ENCODE measurements around the gene MAP2K5.

The MAP2K5 gene

GRCh38 chr15:67792250-67792942 lies 249.9 kb downstream of the MAP2K5 start (continued):
- peak; percentile 40; the same call in 1 of the 2 replicates for TF ChIP-seq ZBTB11 (tag by site-specific recombination; conservative IDR thresholded peaks at IDR 0.05; ENCODE audit: low read depth)
- TF ChIP-seq ZNF10 (tag by site-specific recombination; IDR thresholded peaks at IDR 0.05), result peak; percentile 87
- peak; percentile 77; the same call in 1 of the 2 replicates for TF ChIP-seq KLF7 (tag by site-specific recombination; IDR thresholded peaks at IDR 0.05; ENCODE audit: borderline replicate concordance)
- no peak for TF ChIP-seq ZBTB26 (tag by site-specific recombination; optimal IDR thresholded peaks at IDR 0.05)
- TF ChIP-seq REPIN1 (tag by site-specific recombination; IDR thresholded peaks at IDR 0.05; ENCODE audit: low read depth), result no peak
- TF ChIP-seq ZNF473 (tag by site-specific recombination; IDR thresholded peaks at IDR 0.05), result no peak
- TF ChIP-seq PRDM1 (tag by site-specific recombination; IDR thresholded peaks at IDR 0.05), result no peak; the same call in 1 of the 2 replicates
- TF ChIP-seq ZNF626 (tag by site-specific recombination; IDR thresholded peaks at IDR 0.05), result peak; percentile 73; the same call in 1 of the 2 replicates
- TF ChIP-seq ZNF16 (tag by site-specific recombination; IDR thresholded peaks at IDR 0.05; ENCODE audit: low read depth), result no peak
- peak; percentile 73 for TF ChIP-seq ZSCAN4 (tag by site-specific recombination; IDR thresholded peaks at IDR 0.05)
- peak; percentile 84 for TF ChIP-seq ZNF449 (tag by site-specific recombination; IDR thresholded peaks at IDR 0.05)
- no peak for TF ChIP-seq RBAK (tag by site-specific recombination; IDR thresholded peaks at IDR 0.05)
- TF ChIP-seq SP2 (tag by site-specific recombination; IDR thresholded peaks at IDR 0.05), result peak; percentile 53
- TF ChIP-seq ZNF596 (tag by site-specific recombination; IDR thresholded peaks at IDR 0.05), result peak; percentile 76; the same call in 1 of the 2 replicates
- no peak for TF ChIP-seq ZNF175 (tag by site-specific recombination; IDR thresholded peaks at IDR 0.05)
- peak; percentile 96 for TF ChIP-seq ZNF664 (tag by site-specific recombination; IDR thresholded peaks at IDR 0.05)
- peak; percentile 99 for TF ChIP-seq GFI1B (tag by site-specific recombination; IDR thresholded peaks at IDR 0.05)
- no peak for TF ChIP-seq ZNF791 (tag by site-specific recombination; IDR thresholded peaks at IDR 0.05)
- TF ChIP-seq MEIS1 (CRISPR knock-in tag; IDR thresholded peaks at IDR 0.05; ENCODE audit: borderline replicate concordance), result peak; percentile 51; the same call in 1 of the 2 replicates
- TF ChIP-seq MYNN (tag by site-specific recombination; IDR thresholded peaks at IDR 0.05; ENCODE audit: borderline replicate concordance), result peak; percentile 57; the same call in 1 of the 2 replicates
- TF ChIP-seq ZNF785 (tag by site-specific recombination; IDR thresholded peaks at IDR 0.05), result no peak
- TF ChIP-seq ZNF488 (tag by site-specific recombination; IDR thresholded peaks at IDR 0.05), result peak; percentile 96
- peak; percentile 83 for TF ChIP-seq HOXD13 (CRISPR knock-in tag; IDR thresholded peaks at IDR 0.05; ENCODE audit: borderline replicate concordance)
- peak; percentile 96 for TF ChIP-seq ZNF184 (tag by site-specific recombination; IDR thresholded peaks at IDR 0.05)
- peak; percentile 95 for TF ChIP-seq ZBTB21 (tag by site-specific recombination; IDR thresholded peaks at IDR 0.05)
- peak; percentile 86 for TF ChIP-seq PRDM10 (tag by site-specific recombination; IDR thresholded peaks at IDR 0.05)
